Ovary (tissue), 9 donors: ENCODE data around the gene FOXC1. TPM values are rescaled to one million over a fixed set of nuclear protein-coding genes. Genes with fewer than 3 reads are reported as not detected.

Experiments used
- DNase-seq, 5 donors: peaks; one replicate each; pipeline ENCODE4 v3.0.0-alpha.2; 2019 to 2020
- H3K27ac ChIP-seq, 2 donors: fragments of 200-600 bp; one replicate each; pipeline versions ENCODE4 v1.5.1 to v1.8.0; 2019 to 2022
- H3K27me3 ChIP-seq: fragments of 200-600 bp; one replicate; pipeline ENCODE4 v1.8.0; 2022
- H3K36me3 ChIP-seq: fragments of 200-600 bp; sonication (generic); one replicate; pipeline ENCODE4 v1.5.1; 2019
- H3K4me1 ChIP-seq: one replicate; pipeline ENCODE4 v1.8.1; 2013; ENCODE audit warnings: mild to moderate bottlenecking, moderate library complexity; ENCODE audit not compliant: insufficient read depth
- H3K4me3 ChIP-seq: fragments of 200-600 bp; sonication (generic); one replicate; pipeline ENCODE4 v1.5.1; 2017
- H3K9me3 ChIP-seq, 2 donors: fragments of 200-600 bp in 1 of 2; sonication (generic) in 1 of 2; one replicate each; pipeline versions ENCODE4 v1.5.1 to v1.8.1; 2013 to 2019; ENCODE audit warnings: mild to moderate bottlenecking in 1 of 2, moderate library complexity in 1 of 2
- CTCF ChIP-seq, 3 donors: fragments of 450-650 bp in 2 of 3; fragments of 200-600 bp in 1 of 3; IDR thresholded peaks; one replicate each; pipeline versions ENCODE4 v1.5.1 to v1.8.0; 2016 to 2022; ENCODE audit warnings: antibody characterized with exemption in 3 of 3, mild to moderate bottlenecking in 1 of 3
- EP300 ChIP-seq: sonication (generic); formaldehyde crosslinking; IDR thresholded peaks from one replicate; pipeline ENCODE4 v1.6.1; 2017; ENCODE audit warnings: antibody characterized with exemption
- POLR2A ChIP-seq: fragments of 450-650 bp; IDR thresholded peaks from one replicate; pipeline ENCODE4 v1.6.1; 2017; ENCODE audit warnings: antibody characterized with exemption, mild to moderate bottlenecking, moderate library complexity
- WGBS, 3 donors: extraction: QIAGEN DNeasy Blood & Tissue Kit in 1 of 3; methylation state at CpG; one replicate each; pipeline versions ENCODE4 v1.1.5 to v1.1.7; 2013 to 2017; 5-methylcytosine and 5-hydroxymethylcytosine counted together
- intact Hi-C, 4 donors: fragments of 100-400 bp; cut with DNase I; formaldehyde crosslinking; loops; one replicate each; pipeline versions ENCODE4 v1.11.0 to v1.15.1; 2022 to 2023
- polyA plus RNA-seq, 2 donors: library from polyadenylated mRNA; stranded (reverse); fragments of 200-250 nt in 1 of 2; fragments of 350-450 nt in 1 of 2; fragmentation: Illumina TruSeq in 1 of 2; extraction: RNeasy Lipid Tissue Mini Kit (QIAGEN cat#74804) in 1 of 2; gene quantifications; one replicate each; pipeline ENCODE4 v1.2.3, GENCODE V29; 2013 to 2014
- total RNA-seq, 7 donors: library from RNA; depleted of rRNA in 2 of 7; stranded (reverse); fragments of >200 nt in 2 of 7; fragmentation: NEBNext Ultra II Directional in 3 of 7; extraction: Animal tissue kit (Norgen Biotek cat#: 25700) in 3 of 7; gene quantifications; one replicate each; pipeline versions ENCODE4 v1.1.0 to v1.2.4, GENCODE V29; 2016 to 2023
- donor health status: DM: no; HTN: no; CAD: no; lungs with moderate emphysema.
- donor health status: DM: no; HTN: no; CAD: no.
- donor health status: Bipolar disorder and iron deficiency.
- donor health status: DM: yes; HTN: yes; CAD: no.
- donor health status: DM: no; HTN: no; CAD: no.
- donor health status: DM: yes; HTN: yes; CAD: no.

FOXC1 gene
- total and polyA plus RNA-seq, 9 donors = 4.3 to 21.2 (median 6.5) TPM

GRCh38 chr6:1611572-1612298 lies 2.0 kb downstream of the FOXC1 start:
- intact Hi-C loops = loop anchor here in 1 of 4 donors (10.0 kb wide), 1 partner anchor 223 kb away; no protein-coding TSS in a partner anchor
- Histone ChIP-seq H3K4me1 (peaks cover 7% of the 10 kb centered on the region), H3K4me3 (peak overlapping the region; percentile 57), H3K9me3 (no peaks in the 10 kb centered on the region), H3K27me3 (no peaks in the 10 kb centered on the region), H3K27ac (no peak overlapping the region), H3K36me3 (no peaks in the 10 kb centered on the region)
- TF ChIP-seq CTCF (IDR thresholded peaks at IDR 0.05) (no peak), EP300 (no peak), POLR2A (no peak)
- DNase-seq = peak in 1 of 5 donors; percentile 64
- WGBS, 3 donors = 27 to 37% (median 37%) methylated on average over 51 to 71 of the region's 71 CpGs

GRCh38 chr6:1612299-1612973 lies 2.7 kb downstream of the FOXC1 start:
- Histone ChIP-seq H3K36me3 (no peaks in the 10 kb centered on the region), H3K9me3 (no peaks in the 10 kb centered on the region), H3K4me3 (peak overlapping the region; percentile 57), H3K4me1 (peaks cover 7% of the 10 kb centered on the region), H3K27me3 (no peaks in the 10 kb centered on the region), H3K27ac (no peak overlapping the region)
- DNase-seq = no peak
- intact Hi-C loops = loop anchor here in 1 of 4 donors (10.0 kb wide), 1 partner anchor 222 kb away; no protein-coding TSS in a partner anchor
- no peak for TF ChIP-seq EP300
- TF ChIP-seq POLR2A = no peak
- TF ChIP-seq CTCF (IDR thresholded peaks at IDR 0.05) = no peak
- 75 to 77% (median 77%) methylated on average over 10 of the region's 10 CpGs for WGBS, 3 donors

DNA sequence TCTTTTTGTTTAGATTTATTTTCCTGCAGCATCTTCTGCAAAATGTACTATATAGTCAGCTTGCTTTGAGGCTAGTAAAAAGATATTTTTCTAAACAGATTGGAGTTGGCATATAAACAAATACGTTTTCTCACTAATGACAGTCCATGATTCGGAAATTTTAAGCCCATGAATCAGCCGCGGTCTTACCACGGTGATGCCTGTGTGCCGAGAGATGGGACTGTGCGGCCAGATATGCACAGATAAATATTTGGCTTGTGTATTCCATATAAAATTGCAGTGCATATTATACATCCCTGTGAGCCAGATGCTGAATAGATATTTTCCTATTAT lies 3.2 kb downstream of the FOXC1 start:
- DNase-seq = no peak
- no peaks in the 10 kb centered on the region for H3K27me3 ChIP-seq

DNA sequence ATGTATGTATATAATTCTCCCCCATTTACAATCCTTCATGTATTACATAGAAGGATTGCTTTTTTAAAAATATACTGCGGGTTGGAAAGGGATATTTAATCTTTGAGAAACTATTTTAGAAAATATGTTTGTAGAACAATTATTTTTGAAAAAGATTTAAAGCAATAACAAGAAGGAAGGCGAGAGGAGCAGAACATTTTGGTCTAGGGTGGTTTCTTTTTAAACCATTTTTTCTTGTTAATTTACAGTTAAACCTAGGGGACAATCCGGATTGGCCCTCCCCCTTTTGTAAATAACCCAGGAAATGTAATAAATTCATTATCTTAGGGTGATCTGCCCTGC lies 3.6 kb downstream of the FOXC1 start:
- intact Hi-C loops = loop anchor here in 1 of 4 donors (10.0 kb wide), 1 partner anchor 221 kb away; no protein-coding TSS in a partner anchor
- no peak for DNase-seq
- 61 to 63% (median 61%) methylated on average over 3 of the region's 3 CpGs for WGBS, 3 donors
- Histone ChIP-seq H3K27me3 (no peaks in the 10 kb centered on the region), H3K4me1 (peaks cover 7% of the 10 kb centered on the region), H3K9me3 (no peaks in the 10 kb centered on the region), H3K27ac (no peak overlapping the region), H3K4me3 (no peak overlapping the region), H3K36me3 (no peaks in the 10 kb centered on the region)
- no peak for TF ChIP-seq CTCF (IDR thresholded peaks at IDR 0.05)
- TF ChIP-seq POLR2A = no peak
- TF ChIP-seq EP300 = no peak

More for the DNA sequence above, 3.2 kb downstream of the FOXC1 start:
- no peak for TF ChIP-seq CTCF (IDR thresholded peaks at IDR 0.05)
- no peak for TF ChIP-seq EP300
- no peak for TF ChIP-seq POLR2A
- Histone ChIP-seq H3K36me3 (no peaks in the 10 kb centered on the region), H3K27ac (no peak overlapping the region), H3K9me3 (no peaks in the 10 kb centered on the region), H3K4me3 (peak overlapping the region; percentile 3), H3K4me1 (peaks cover 7% of the 10 kb centered on the region)
- WGBS, 3 donors = 73 to 79% (median 77%) methylated on average over 7 of the region's 7 CpGs
- intact Hi-C loops = loop anchor here in 1 of 4 donors (10.0 kb wide), 1 partner anchor 222 kb away; no protein-coding TSS in a partner anchor
